GM21360 (cell line): ENCODE results near the gene PRKN.

Source experiments
- ATAC-seq: cut with Tn5 transposase; IDR thresholded peaks from one replicate; pipeline ENCODE4 v1.9.1; 2021; ENCODE audit warnings: mild to moderate bottlenecking, moderate library complexity; ENCODE audit not compliant: unreplicated experiment

PRKN gene

DNA sequence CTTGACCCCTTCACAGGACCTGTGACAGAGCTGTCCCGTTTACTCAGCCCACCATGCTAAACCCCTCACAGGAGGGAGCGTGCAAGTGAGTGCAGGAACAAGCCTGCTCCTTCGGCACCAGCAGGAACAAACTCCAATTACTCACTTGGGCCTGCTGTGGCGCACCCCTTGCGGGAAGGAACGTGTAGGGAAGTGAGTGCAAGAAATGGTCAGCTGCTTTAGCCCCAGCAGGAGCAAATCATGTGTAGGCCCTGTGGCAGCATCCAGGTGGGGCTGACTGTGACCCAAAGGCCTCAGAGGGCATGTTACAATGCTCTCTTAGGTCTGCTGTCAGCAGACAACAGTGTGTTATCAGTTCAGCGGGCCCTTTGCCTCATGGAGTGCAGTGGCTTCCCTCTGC lies 574.4 kb downstream of the PRKN start:
- no peak for ATAC-seq

DNA sequence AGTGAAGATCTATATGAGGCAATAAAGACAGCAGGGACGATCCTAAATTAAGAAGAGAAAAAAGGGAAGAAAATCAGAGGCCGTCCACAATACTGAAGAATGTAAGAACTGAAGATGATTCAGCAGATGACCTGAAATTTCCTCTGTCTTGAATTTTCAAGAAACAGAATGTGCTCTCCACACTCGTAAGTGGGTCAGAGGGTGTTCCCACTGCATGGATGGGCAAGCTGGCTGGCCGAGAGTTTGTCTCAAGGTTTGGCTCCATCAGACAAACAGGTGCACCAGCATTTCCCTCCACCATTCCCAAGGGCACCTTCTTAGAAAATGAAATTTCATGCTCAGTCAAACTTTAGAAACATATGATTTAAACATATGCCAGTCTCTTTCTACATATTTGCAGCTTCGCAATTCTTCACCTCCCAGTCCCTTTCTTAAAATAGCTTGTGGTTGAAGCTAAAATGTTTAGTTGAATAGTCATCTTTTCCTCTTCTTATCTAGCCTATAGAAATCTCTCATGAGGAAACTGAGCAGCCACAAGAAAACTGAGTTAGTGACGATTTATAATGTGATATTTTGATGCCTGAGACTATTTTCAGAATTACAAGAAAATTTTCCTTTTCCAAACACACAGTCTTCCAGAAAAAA lies 576.4 kb downstream of the PRKN start:
- no peak for ATAC-seq

DNA sequence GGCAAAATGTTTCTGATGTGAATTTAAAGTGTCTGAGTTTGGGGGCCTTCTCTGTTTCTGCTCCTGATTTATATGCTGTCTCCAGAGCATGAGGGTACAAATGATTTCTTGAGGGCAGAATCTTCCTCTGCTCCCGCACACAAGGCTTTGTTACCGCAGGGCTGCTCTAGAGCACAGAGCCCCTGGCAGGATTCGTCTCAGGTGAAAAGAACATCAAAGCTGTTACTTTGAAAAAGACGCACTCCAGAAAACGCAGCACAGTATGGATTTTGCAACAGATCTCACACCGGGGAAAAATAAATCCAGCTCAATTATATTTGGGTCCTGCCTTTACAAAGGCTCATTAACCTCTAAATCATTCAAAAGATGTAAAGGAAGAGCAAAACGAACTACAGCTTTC lies 577.3 kb downstream of the PRKN start:
- no peak for ATAC-seq

DNA sequence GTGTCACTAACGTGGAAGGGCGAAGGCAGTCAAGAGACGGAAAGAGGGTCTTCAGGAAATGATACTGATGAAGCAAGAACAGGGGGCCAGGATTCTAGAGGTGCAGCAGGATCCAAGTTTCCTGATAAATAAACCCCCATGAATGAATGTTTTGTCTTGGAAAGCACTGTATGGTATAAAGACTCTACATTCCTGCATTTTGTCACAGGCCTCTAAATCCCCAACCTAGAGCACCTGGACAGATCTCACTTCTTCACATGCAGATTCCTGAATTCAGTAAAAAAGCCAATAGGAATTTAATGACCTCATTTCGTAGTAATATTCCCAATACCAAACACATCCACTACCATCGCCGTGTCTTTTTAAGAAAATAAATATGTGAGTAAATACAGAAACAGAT lies 577.8 kb downstream of the PRKN start:
- ATAC-seq = no peak

DNA sequence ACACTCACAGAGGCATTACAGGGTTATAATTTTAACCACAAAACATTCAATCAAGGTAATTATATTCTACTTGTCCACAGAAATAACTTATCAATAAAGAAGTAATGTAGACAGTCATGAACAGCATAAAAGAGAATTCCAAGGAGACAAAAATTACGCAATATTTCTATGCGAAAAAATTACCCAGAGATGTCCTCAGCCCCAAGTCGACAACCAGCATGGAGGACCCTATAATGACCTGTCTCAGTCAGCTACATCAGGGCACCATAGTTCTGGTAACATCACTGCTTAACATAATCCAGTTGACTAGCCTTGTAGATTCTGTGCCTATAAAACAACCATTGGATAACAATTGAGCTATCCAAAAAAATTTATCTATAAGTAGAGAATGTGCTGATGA lies 579.8 kb downstream of the PRKN start:
- ATAC-seq = no peak

DNA sequence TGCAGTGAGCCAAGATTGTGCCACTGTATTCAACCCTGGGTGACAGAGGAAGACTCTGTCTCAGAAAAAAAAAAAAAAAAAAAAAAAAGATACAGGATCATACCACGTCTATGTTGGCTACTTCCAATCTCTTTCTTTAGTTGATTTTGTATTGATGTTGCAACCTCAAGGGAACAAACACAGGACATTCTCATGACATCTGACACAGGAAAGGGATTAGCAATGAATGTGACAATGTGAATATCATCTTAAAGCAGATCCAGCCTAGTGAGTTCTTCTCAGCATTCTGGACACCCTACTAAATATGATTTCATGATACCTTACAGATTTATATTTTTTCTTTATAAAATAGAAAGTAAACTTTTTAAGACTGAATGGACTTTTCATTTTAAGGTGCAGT lies 580.3 kb downstream of the PRKN start:
- no peak for ATAC-seq

DNA sequence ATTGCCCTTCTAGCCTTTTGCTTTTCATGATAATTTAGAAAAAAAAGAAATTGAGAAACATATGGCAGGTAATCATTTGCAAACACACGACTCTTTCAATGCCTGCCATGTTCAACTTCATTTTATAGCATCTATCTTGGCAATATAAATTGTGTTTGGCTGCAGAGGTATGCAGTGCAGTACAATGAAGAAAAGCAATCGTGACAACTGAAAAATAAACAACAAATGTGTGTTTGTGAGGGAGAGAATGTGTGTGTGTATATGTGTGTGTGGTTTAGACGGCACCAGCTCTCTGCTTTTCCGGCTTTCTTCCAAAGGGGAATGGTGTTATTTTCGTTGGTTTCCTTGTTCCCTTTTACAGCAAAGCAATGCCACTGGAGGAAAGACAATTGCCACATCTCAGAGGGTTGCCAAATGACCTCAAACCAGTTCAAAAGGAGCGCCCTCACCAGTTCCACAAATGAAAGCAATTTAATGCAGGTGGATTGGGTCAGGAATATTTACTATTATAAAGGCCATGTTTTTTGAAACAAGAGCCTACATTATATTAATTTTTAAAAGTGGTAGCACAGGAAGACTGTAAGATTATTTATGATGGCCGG lies 587.2 kb downstream of the PRKN start:
- ATAC-seq = no peak

DNA sequence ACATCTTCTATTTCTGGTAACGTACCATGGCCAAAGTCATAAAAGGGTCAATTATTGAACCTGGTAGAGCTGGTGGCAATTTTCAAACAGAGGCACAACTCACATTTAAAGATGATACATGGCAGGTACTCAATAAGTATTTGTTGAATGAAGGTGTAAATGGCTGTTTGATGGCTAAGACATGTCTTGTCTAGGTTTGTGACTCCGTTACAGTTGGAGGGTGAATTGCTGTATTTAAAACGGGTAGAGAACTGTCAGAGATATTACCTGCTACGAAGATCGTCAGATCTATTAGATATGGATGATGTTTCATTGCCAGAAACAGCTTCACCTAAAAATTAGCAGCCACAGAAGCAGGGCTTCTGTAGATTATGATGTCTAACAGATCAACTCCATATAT lies 601.9 kb downstream of the PRKN start:
- ATAC-seq = no peak

DNA sequence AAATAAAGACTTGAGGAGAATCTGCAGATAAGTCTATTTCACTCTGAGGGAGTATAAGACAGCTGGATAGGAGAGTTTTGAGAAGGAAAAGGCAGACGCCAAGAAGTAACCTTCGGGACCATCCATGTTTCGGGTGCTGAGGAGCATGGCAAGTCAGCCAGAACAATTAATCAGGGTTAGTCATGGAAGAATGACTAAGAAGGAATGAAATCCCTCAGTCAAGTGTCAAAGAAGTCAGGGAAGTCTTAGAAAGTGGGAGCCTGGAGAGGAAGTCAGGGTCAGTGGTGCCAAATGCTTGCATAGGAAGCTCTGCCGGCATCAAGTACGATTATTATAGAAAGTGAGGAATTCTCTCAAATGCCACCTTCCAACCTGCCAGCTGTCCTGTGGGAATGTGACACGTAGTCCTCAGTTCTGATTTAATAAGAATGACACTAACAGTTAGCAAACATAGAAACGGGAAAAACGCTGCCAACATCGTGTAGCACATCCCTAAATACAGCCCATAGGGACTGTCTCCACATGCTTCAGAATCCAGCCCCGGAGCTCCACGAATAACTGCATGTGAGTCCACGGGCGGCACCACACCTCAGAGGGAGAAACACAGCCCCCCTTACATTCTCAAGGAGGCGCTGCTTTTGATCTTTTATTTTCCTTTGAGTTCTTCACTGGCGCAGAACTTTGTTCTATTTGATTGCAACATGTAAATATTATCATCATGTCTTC lies 602.7 kb downstream of the PRKN start:
- ATAC-seq = no peak

DNA sequence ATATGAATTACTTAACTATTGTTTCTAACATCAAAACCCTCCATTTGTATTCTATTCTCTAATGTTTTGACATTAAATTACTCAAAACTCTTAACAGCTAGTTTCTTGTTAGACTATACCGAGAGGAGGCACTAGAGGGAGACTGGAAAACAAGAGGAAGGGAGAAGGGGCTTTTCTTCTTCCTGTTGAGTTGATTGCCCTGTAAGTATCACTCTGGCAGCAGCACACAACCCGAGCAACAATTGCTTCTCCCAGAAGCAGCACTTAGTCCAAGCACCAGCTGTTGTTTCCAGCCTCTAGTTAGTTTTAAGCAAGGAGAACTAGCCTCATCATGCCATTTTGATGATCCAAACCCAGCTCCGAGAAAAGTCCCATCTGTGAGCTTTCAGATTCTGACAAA lies 603.8 kb downstream of the PRKN start:
- ATAC-seq = no peak

DNA sequence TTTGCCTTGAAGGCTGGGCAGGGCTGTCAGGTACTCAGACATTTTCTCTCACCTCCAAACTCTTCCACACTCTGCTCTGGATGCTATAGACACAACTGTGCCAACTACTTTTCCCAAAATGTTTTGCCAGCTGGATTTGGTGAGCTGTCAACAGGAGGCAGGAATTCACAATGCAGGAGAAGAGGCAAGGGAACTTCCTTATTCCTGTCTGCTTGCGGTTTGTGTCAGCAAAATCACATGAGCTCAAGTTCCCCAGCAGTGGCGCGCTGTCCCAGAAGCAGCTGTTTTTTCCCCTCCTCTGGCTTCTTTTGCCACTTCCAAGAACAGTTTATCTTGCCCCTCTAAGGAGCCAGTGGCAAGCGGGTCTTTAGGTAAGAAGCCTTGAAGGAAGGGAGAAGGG lies 608.2 kb downstream of the PRKN start:
- no peak for ATAC-seq

DNA sequence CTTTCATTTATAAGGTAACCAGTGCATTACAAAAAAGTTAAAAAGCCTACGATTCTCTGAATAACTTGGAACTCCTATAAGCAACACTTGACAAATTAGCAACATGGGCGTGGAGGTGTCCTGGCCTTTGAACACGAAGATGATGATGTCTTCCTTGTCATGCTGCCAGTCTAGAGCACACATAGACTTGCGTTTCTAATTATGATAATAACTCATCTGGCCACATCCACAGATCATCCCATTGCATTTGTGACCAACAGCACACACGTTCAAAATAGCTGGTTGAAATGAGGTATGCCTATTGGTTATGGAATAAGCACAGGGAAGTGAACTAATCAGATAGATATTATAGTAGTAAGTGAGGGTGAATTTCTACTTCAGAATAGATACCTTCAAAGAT lies 608.9 kb downstream of the PRKN start:
- ATAC-seq = no peak

DNA sequence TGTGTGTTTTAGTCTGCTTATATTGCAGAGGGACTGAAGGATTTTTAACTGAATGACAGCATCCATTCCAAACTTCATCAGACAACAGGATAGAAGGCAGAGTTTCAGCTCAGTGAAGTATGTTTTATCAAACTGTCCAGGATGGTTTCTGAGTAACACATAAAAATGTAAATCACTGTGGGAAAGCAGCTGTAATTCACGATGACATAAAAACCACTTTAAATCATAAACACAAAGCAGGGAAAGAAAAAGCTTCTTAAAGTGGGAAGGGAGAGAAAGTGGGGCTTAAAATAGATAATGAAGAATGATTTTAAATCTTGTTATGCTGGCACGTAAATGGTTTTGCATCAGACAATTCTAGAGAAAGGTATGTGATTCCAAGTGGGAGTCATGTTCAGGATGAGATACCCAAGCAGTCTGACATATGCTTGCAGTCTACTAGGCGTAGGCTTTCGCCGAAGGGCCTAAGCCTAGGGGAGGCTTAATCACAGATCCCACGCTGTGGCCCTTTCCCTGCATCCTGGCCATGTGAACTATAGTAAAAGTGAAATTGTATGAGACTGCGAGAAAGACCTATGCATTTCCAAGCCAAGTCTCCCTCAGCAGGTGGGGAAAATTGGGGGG lies 610.6 kb downstream of the PRKN start:
- no peak for ATAC-seq

DNA sequence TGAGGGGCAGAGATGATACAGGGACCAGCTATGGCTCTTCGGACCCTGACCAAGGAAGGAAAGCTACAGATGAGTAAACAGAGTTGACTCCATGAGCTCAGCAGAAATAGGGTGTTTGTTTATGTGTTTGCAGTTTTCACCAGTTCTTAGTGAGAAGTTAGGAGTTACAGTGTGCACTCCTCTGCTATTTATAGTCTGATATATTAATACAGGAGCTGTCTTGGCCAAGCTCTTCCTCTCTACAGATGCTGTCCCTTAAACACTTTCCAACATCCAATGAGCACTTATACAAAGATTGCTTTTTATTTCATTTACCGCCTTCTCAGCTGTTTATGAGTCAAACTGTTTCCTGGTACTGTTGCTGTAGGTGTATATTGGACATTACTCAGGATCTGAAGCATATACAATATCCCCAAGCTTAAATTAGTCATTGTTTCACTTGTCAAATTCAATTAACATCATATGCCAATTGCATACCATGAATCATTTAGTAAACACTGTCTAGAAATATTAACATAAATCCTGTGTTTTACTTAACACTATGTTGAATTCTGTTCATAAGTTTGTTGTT lies 618.0 kb downstream of the PRKN start:
- no peak for ATAC-seq

DNA sequence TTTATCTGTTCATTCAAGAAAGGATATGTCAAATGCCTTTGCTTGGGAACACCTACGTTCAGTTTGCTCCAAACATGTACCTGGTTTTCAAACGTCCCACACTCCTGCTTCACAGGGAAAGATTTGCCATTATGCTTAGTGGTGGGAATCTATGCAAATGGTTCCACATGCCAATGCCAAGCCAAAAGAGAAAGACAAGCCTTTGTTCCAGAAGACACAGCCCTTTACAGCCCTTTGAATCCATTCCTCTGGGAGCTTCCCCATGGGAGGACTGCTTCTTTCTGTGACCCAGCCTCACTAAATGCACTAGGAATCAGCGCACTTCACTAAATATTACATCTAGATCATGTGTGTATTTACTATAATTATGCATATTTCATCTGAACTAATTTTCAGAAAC lies 619.5 kb downstream of the PRKN start:
- ATAC-seq = no peak

DNA sequence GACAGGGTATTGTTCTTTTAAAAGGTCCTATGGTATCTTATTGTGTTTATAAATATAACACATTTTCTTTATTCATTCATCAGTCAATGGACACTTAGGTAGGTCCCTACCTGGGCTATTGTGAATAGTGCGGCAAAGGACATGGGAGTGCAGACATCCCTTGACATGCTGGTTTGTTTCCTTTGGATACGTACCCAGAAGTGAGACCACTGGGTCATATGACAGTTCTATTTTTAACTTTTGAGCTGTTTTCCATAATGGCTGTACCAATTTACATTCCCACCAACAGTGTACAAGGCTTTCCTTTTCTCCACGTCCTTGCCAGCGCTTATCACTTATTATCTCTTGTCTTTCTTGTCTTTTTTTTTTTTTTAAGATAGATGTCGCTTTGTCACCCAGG lies 627.5 kb downstream of the PRKN start:
- no peak for ATAC-seq

DNA sequence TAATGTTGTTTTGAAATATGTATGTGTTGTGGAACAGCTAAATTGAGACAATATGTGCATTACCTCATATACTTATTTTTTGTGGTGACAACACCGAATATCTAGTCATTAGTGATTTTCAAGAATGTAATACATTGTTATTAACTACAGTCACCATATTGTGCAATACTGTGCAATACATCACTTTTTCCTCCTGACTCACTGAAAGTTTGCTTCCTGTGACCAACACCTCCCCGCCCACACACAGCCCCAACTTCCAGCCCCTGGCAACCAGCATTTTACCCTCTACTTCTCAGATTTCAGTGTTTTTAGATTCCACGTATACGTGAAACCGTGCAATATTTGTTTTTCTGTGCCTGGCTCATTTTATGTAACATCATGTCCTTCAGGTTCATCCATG lies 627.9 kb downstream of the PRKN start:
- ATAC-seq = no peak

DNA sequence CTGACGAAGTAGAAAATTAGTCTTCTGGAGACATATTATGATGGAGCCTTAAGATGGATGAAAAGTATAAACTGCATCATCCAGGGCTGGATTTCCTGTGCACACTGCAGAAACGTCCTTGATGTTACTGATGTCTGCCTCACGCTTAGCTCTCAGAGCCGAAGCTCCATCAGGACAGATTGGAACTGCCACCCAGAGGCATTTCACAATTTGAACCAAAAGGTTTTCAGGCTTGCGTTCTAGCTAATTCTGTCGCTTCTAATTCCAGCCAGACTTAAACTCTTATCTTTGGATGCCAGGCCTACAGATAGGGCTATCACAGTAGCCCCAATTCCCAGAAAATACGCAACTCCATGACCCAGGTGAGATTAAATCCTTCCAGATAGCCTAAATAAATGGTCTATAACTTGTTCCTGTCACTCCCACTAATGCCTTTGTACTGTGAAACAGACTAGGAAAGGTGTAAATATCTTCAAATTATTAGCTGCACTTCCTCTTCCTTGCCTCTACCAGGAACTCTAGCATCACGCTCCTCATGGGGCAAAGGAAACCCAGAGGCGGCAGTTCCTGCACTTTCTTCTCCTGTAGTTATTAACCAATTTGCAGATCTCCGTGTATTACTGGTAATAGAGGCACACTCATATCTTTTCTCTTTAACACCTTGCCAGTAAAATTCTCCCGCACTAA lies 634.6 kb downstream of the PRKN start:
- no peak for ATAC-seq

DNA sequence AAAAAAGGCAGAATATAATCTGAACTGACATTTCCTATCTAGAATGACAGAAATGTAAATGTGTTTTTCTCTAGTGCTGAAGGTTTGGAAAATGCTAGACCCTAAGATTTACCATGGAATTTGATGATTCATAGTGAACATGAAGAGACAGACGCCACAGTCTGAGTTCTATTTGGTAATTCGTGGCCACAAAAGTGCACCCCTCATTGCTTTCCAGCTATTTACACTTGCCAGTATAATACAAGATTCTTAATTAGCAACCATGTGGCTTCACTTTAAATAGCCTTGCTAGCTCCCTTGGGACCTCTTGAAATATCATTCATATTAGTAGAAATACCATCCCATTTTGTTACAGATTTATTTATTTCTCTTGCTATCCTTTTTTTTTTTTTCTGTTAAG lies 636.8 kb downstream of the PRKN start:
- no peak for ATAC-seq

DNA sequence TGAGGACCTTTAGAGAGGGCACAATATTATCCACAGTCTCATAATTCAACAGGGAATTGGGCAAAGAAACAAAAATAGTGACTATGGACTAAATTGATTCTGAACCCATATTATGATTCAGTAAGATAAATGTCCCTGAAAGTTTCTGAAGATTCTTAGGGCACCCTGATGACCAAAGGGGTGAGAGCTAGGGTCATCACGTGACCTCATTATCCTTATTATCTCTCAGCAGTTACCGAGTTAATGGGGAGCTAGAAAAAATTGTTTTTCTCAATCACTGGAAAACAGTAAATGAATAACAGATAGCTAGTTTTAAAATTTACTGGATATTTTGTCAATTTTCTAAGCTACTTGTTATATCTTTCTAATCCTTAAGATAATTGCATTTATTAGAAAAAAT lies 639.5 kb downstream of the PRKN start:
- ATAC-seq = no peak

DNA sequence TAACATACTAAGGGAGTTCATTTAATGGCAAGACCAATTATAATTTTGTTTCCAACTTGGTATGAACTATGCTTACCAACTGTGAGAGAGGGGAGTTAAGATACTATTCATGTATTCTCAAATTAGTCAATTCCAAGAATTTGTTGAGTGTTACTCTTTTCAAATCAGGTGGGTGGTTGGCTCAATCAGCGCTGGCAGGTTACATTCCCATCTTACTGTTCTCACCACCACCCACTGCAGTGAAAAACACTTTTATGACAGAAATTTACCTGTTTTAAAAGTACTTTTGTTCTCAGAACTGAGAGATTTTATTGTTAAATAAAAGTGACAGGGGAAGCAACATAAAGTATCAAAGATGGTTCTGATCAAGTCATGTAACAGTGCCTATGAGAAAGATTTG lies 642.0 kb downstream of the PRKN start:
- no peak for ATAC-seq
